Right renal pelvis (tissue), 4 donors: ENCODE measurements around the gene NECTIN1. TPM values are rescaled to one million over a fixed set of nuclear protein-coding genes. Genes with fewer than 3 reads are reported as not detected.

ENCODE experiments used
- DNase-seq, 4 donors: peaks; one replicate each; pipeline ENCODE4 v3.0.0-alpha.2; 2013; ENCODE audit warnings: low read depth in 4 of 4, low spot score in 3 of 4, missing footprints in 1 of 4
- polyA plus RNA-seq, 4 donors: library from polyadenylated mRNA; unstranded; fragments of 120-200 nt; gene quantifications; one replicate each; pipeline ENCODE4 v1.2.1, GENCODE V29; 2013; ENCODE audit not compliant: insufficient read length in 4 of 4

The NECTIN1 gene
- polyA plus RNA-seq: 10 to 100 TPM; 38.6 to 45.6 (median 41.7) TPM

- DNase-seq: peak; percentile 85 to 90 (median 88)
These were observed at the start of gene NECTIN1 for GRCh38 chr11:119728651-119729580. Gene NECTIN1 (minus strand): TSS chr11:119729200. CDS start chr11:119728553, 647 bp downstream.

- no peak for DNase-seq
These were observed 49.6 kb upstream of the NECTIN1 start for GRCh38 chr11:119778391-119779194.

GRCh38 chr11:119777940-119778339, 48.9 kb upstream of the NECTIN1 start:
- no peak for DNase-seq

GRCh38 chr11:119776651-119777050, 47.7 kb upstream of the NECTIN1 start:
- DNase-seq: no peak

- no peak for DNase-seq
These were observed 47.1 kb upstream of the NECTIN1 start for GRCh38 chr11:119776031-119776636.

GRCh38 chr11:119774172-119774763, 45.3 kb upstream of the NECTIN1 start:
- DNase-seq: peak in 3 of 4 donors; percentile 40 to 52 (median 46)

GRCh38 chr11:119772641-119773415, 43.8 kb upstream of the NECTIN1 start:
- DNase-seq: no peak

GRCh38 chr11:119772076-119772475, 43.1 kb upstream of the NECTIN1 start:
- DNase-seq: no peak

GRCh38 chr11:119771172-119771770, 42.3 kb upstream of the NECTIN1 start:
- no peak for DNase-seq

- DNase-seq: no peak
These were observed 36.6 kb upstream of the NECTIN1 start for GRCh38 chr11:119765628-119766027.

GRCh38 chr11:119764108-119764868, 35.3 kb upstream of the NECTIN1 start:
- DNase-seq: no peak

GRCh38 chr11:119763071-119763728, 34.2 kb upstream of the NECTIN1 start:
- no peak for DNase-seq

GRCh38 chr11:119759747-119760412, 30.9 kb upstream of the NECTIN1 start:
- DNase-seq: no peak

GRCh38 chr11:119759324-119759723, 30.3 kb upstream of the NECTIN1 start:
- no peak for DNase-seq

GRCh38 chr11:119758291-119758690, 29.3 kb upstream of the NECTIN1 start:
- DNase-seq: no peak

GRCh38 chr11:119757378-119757777, 28.4 kb upstream of the NECTIN1 start:
- DNase-seq: no peak

- DNase-seq: no peak
These were observed 27.3 kb upstream of the NECTIN1 start for GRCh38 chr11:119756169-119756865.
